Activated CD8-positive, alpha-beta T cell treated with anti-CD3 and anti-CD28 coated beads, Interleukin-2, amount 10 ng/mL, durations not matched to agents 7 days and 5 days (primary cell): ENCODE measurements around the gene ARHGAP21. TPM values are rescaled to one million over a fixed set of nuclear protein-coding genes. Genes with fewer than 3 reads are reported as not detected.
"Not testable (repeated sequence)": the region's sequence is repeated elsewhere in the genome, so short reads cannot be mapped to it uniquely, and the experiment has no call there.

ENCODE experiments used
- ATAC-seq: fragments of 150-1000 bp; cut with Tn5 transposase; one replicate; pipeline ENCODE4 v1.10.0; 2021; ENCODE audit warnings: moderate library complexity
- CTCF ChIA-PET: fragments of 350-600 bp; sonication (Branson Sonifier 250); formaldehyde crosslinking; loops from one replicate; lab custom pipeline; 2021; ENCODE audit warnings: antibody characterized with exemption; lab: Charles Lee
- POLR2A ChIA-PET: fragments of 350-600 bp; sonication (Branson Sonifier 250); formaldehyde crosslinking; loops from one replicate; lab custom pipeline; 2021; ENCODE audit warnings: antibody characterized with exemption; lab: Charles Lee
- DNase-seq: peaks from one replicate; pipeline ENCODE4 v3.0.0-alpha.2; 2020
- H3K27ac Mint-ChIP-seq: one replicate; pipeline ENCODE4 v1.8.0; 2021; ENCODE audit warnings: mild to moderate bottlenecking, mixed read lengths
- H3K27me3 Mint-ChIP-seq: one replicate; pipeline ENCODE4 v1.8.0; 2021; ENCODE audit warnings: low read depth, mixed read lengths
- H3K36me3 Mint-ChIP-seq: one replicate; pipeline ENCODE4 v1.8.0; 2021; ENCODE audit warnings: low read depth, mixed read lengths
- H3K4me1 Mint-ChIP-seq: one replicate; pipeline ENCODE4 v1.8.0; 2021; ENCODE audit warnings: low read depth, mixed read lengths
- H3K4me3 Mint-ChIP-seq: one replicate; pipeline ENCODE4 v1.8.0; 2021; ENCODE audit warnings: mild to moderate bottlenecking, mixed read lengths
- H3K9me3 Mint-ChIP-seq: one replicate; pipeline ENCODE4 v1.8.0; 2022; ENCODE audit warnings: mixed read lengths; ENCODE audit not compliant: insufficient read depth
- total RNA-seq, 2 experiments: library from RNA; stranded (reverse); gene quantifications; one replicate each; pipeline ENCODE4 v1.2.3, GENCODE V29; 2021

Gene ARHGAP21
- total RNA-seq, 2 experiments from 2014 or later: 26.3 to 28.1 TPM

- H3K27me3 Mint-ChIP-seq: no peaks in the 10 kb centered on the region
- ATAC-seq: no peak
- H3K4me3 Mint-ChIP-seq: no peak overlapping the region
- no peaks in the 10 kb centered on the region for H3K36me3 Mint-ChIP-seq
- H3K9me3 Mint-ChIP-seq: no peaks in the 10 kb centered on the region
- POLR2A ChIA-PET: no interaction called here
- no peak for DNase-seq
- no peak overlapping the region for H3K27ac Mint-ChIP-seq
- CTCF ChIA-PET: no interaction called here
- no peaks in the 10 kb centered on the region for H3K4me1 Mint-ChIP-seq
Observed at GRCh38 chr10:24680647-24681524, 42.8 kb downstream of the ARHGAP21 start.

- H3K27ac Mint-ChIP-seq: no peak overlapping the region
- no peak for ATAC-seq
- no peaks in the 10 kb centered on the region for H3K27me3 Mint-ChIP-seq
- no peaks in the 10 kb centered on the region for H3K9me3 Mint-ChIP-seq
- no peaks in the 10 kb centered on the region for H3K4me1 Mint-ChIP-seq
- DNase-seq: no peak
- no peak overlapping the region for H3K4me3 Mint-ChIP-seq
- POLR2A ChIA-PET: no interaction called here
- no peaks in the 10 kb centered on the region for H3K36me3 Mint-ChIP-seq
- CTCF ChIA-PET: no interaction called here
Observed at GRCh38 chr10:24678757-24679156, 44.9 kb downstream of the ARHGAP21 start.

GRCh38 chr10:24674892-24675632 is 48.6 kb downstream of the ARHGAP21 start:
- POLR2A ChIA-PET: no interaction called here
- Mint-ChIP-seq H3K36me3 (no peaks in the 10 kb centered on the region), H3K4me3 (no peak overlapping the region), H3K4me1 (no peaks in the 10 kb centered on the region), H3K27ac (no peak overlapping the region), H3K9me3 (no peaks in the 10 kb centered on the region), H3K27me3 (no peaks in the 10 kb centered on the region)
- no peak for DNase-seq
- CTCF ChIA-PET: no interaction called here
- ATAC-seq: no peak

- Mint-ChIP-seq H3K9me3 (no peaks in the 10 kb centered on the region), H3K4me1 (no peaks in the 10 kb centered on the region), H3K27me3 (no peaks in the 10 kb centered on the region), H3K4me3 (no peak overlapping the region), H3K36me3 (peaks cover 1% of the 10 kb centered on the region), H3K27ac (no peak overlapping the region)
- ChIA-PET CTCF (interaction anchor here (2.3 kb wide), 1 partner anchor 54 kb away, joined by 6 read pairs; no protein-coding TSS in a partner anchor), POLR2A (no interaction called here)
- ATAC-seq (no peak), DNase-seq (no peak)
Observed at GRCh38 chr10:24670964-24671670, 52.6 kb downstream of the ARHGAP21 start.

GRCh38 chr10:24669285-24669852 is 54.3 kb downstream of the ARHGAP21 start:
- POLR2A ChIA-PET: no interaction called here
- no peak overlapping the region for H3K4me3 Mint-ChIP-seq

GRCh38 chr10:24668247-24668646 is 55.4 kb downstream of the ARHGAP21 start:
- Mint-ChIP-seq H3K9me3 (no peaks in the 10 kb centered on the region), H3K36me3 (peaks cover 1% of the 10 kb centered on the region), H3K27me3 (no peaks in the 10 kb centered on the region), H3K4me3 (no peak overlapping the region), H3K4me1 (no peaks in the 10 kb centered on the region), H3K27ac (no peak overlapping the region)
- POLR2A ChIA-PET: no interaction called here
- DNase-seq: no peak
- no peak for ATAC-seq
- CTCF ChIA-PET: no interaction called here

More at GRCh38 chr10:24669285-24669852, 54.3 kb downstream of the ARHGAP21 start:
- peaks cover 1% of the 10 kb centered on the region for H3K36me3 Mint-ChIP-seq
- DNase-seq (no peak), ATAC-seq (no peak)
- H3K27me3 Mint-ChIP-seq: no peaks in the 10 kb centered on the region
- CTCF ChIA-PET: no interaction called here
- H3K9me3 Mint-ChIP-seq: no peaks in the 10 kb centered on the region
- no peak overlapping the region for H3K27ac Mint-ChIP-seq
- no peaks in the 10 kb centered on the region for H3K4me1 Mint-ChIP-seq

GRCh38 chr10:24664991-24665390 is 58.7 kb downstream of the ARHGAP21 start:
- no peak overlapping the region for H3K27ac Mint-ChIP-seq
- DNase-seq: no peak
- peaks cover 1% of the 10 kb centered on the region for H3K36me3 Mint-ChIP-seq
- no peak for ATAC-seq
- ChIA-PET CTCF (no interaction called here), POLR2A (no interaction called here)
- no peaks in the 10 kb centered on the region for H3K27me3 Mint-ChIP-seq
- H3K4me1 Mint-ChIP-seq: no peaks in the 10 kb centered on the region
- no peaks in the 10 kb centered on the region for H3K9me3 Mint-ChIP-seq
- H3K4me3 Mint-ChIP-seq: no peak overlapping the region

GRCh38 chr10:24661376-24661775 is 62.3 kb downstream of the ARHGAP21 start:
- H3K9me3 Mint-ChIP-seq: no peaks in the 10 kb centered on the region
- ChIA-PET POLR2A (no interaction called here), CTCF (no interaction called here)
- ATAC-seq: no peak
- no peaks in the 10 kb centered on the region for H3K4me1 Mint-ChIP-seq
- peaks cover 7% of the 10 kb centered on the region for H3K36me3 Mint-ChIP-seq
- H3K27ac Mint-ChIP-seq: no peak overlapping the region
- no peaks in the 10 kb centered on the region for H3K27me3 Mint-ChIP-seq
- DNase-seq: no peak
- H3K4me3 Mint-ChIP-seq: no peak overlapping the region

- H3K9me3 Mint-ChIP-seq, POLR2A ChIA-PET, H3K4me3 Mint-ChIP-seq, DNase-seq, H3K4me1 Mint-ChIP-seq, H3K27ac Mint-ChIP-seq, H3K27me3 Mint-ChIP-seq, CTCF ChIA-PET, ATAC-seq: not testable (repeated sequence)
- peaks cover 11% of the 10 kb centered on the region for H3K36me3 Mint-ChIP-seq
Observed at GRCh38 chr10:24658319-24658718, 65.4 kb downstream of the ARHGAP21 start.

- H3K4me3 Mint-ChIP-seq, DNase-seq, POLR2A ChIA-PET, H3K27me3 Mint-ChIP-seq, ATAC-seq, CTCF ChIA-PET, H3K9me3 Mint-ChIP-seq, H3K27ac Mint-ChIP-seq, H3K4me1 Mint-ChIP-seq: not testable (repeated sequence)
- peaks cover 11% of the 10 kb centered on the region for H3K36me3 Mint-ChIP-seq
Observed at GRCh38 chr10:24656326-24656725, 67.4 kb downstream of the ARHGAP21 start.

- Mint-ChIP-seq H3K27ac (no peak overlapping the region), H3K9me3 (no peaks in the 10 kb centered on the region), H3K4me1 (peaks cover 2% of the 10 kb centered on the region), H3K4me3 (no peak overlapping the region), H3K36me3 (peaks cover 6% of the 10 kb centered on the region), H3K27me3 (no peaks in the 10 kb centered on the region)
- CTCF ChIA-PET: no interaction called here
- DNase-seq (no peak), ATAC-seq (no peak)
- POLR2A ChIA-PET: no interaction called here
Observed at GRCh38 chr10:24652381-24652957, 71.2 kb downstream of the ARHGAP21 start.
